ENCODE results near the gene ZNF503. TPM values are rescaled to one million over a fixed set of nuclear protein-coding genes. Genes with fewer than 3 reads are reported as not detected.

The ZNF503 gene
- total RNA-seq, 1 donor: 7.8 TPM

GRCh38 chr10:75358835-75359421 is 42.6 kb downstream of the ZNF503 start:
- no peak overlapping the region for H3K4me3 ChIP-seq (ENCODE audit: low read depth, low read length)
- TF ChIP-seq, protein P1, sequence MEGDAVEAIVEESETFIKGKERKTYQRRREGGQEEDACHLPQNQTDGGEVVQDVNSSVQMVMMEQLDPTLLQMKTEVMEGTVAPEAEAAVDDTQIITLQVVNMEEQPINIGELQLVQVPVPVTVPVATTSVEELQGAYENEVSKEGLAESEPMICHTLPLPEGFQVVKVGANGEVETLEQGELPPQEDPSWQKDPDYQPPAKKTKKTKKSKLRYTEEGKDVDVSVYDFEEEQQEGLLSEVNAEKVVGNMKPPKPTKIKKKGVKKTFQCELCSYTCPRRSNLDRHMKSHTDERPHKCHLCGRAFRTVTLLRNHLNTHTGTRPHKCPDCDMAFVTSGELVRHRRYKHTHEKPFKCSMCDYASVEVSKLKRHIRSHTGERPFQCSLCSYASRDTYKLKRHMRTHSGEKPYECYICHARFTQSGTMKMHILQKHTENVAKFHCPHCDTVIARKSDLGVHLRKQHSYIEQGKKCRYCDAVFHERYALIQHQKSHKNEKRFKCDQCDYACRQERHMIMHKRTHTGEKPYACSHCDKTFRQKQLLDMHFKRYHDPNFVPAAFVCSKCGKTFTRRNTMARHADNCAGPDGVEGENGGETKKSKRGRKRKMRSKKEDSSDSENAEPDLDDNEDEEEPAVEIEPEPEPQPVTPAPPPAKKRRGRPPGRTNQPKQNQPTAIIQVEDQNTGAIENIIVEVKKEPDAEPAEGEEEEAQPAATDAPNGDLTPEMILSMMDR (IDR thresholded peaks at IDR 0.05; ENCODE audit: insufficient read depth, low read depth, low read length): no peak
- DNase-seq (ENCODE audit: low read depth): peak; percentile 78

GRCh38 chr10:75358132-75358531 is 43.4 kb downstream of the ZNF503 start:
- TF ChIP-seq, protein P1 (IDR thresholded peaks at IDR 0.05; ENCODE audit: insufficient read depth, low read depth, low read length): no peak
- DNase-seq (ENCODE audit: low read depth): no peak
- H3K4me3 ChIP-seq (ENCODE audit: low read depth, low read length): no peak overlapping the region

DNA sequence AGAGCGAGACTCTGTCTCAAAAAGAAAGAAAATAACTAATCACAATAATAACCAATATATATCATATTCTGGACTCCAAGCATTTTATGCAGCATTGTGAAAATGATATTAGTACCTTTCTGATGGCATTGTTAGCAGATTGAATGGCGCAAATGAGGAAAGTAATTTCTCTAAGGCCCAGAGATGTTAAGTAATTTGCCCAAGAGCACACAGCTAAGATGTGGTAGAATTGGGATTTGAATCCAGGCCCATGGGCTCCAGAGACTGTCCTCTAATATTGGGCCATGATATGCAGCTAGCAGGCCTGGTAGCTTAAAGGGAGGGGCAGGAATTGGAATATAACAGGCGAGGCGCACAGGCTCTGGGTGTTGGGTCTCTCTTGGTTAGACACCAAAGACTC is 44.1 kb downstream of the ZNF503 start:
- TF ChIP-seq, protein P1 (IDR thresholded peaks at IDR 0.05; ENCODE audit: insufficient read depth, low read depth, low read length): no peak
- no peak overlapping the region for H3K4me3 ChIP-seq (ENCODE audit: low read depth, low read length)
- no peak for DNase-seq (ENCODE audit: low read depth)

DNA sequence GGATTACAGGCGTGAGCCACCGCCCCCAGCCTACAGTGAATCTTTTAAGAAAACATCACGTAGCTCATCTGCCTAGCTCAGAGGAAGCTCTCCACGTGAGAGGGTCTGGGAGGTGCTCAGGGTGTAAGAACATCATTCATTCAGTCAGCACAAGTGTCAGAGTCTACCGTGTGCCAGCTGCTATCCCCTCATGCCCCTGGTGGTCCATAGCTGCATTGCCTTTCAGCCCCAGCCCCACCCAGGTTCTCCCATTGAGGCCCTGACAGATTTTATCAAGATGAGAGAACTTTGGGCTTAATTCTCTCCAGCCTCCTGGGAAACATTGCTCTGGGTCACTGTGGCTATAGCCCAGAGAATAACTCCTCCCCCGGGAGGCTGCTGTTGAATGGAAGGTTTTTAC is 45.1 kb downstream of the ZNF503 start:
- no peak for DNase-seq (ENCODE audit: low read depth)
- TF ChIP-seq, protein P1 (IDR thresholded peaks at IDR 0.05; ENCODE audit: insufficient read depth, low read depth, low read length): no peak
- no peak overlapping the region for H3K4me3 ChIP-seq (ENCODE audit: low read depth, low read length)

GRCh38 chr10:75355706-75356105 is 45.9 kb downstream of the ZNF503 start:
- TF ChIP-seq, protein P1 (IDR thresholded peaks at IDR 0.05; ENCODE audit: insufficient read depth, low read depth, low read length): no peak
- no peak for DNase-seq (ENCODE audit: low read depth)
- H3K4me3 ChIP-seq (ENCODE audit: low read depth, low read length): no peak overlapping the region

DNA sequence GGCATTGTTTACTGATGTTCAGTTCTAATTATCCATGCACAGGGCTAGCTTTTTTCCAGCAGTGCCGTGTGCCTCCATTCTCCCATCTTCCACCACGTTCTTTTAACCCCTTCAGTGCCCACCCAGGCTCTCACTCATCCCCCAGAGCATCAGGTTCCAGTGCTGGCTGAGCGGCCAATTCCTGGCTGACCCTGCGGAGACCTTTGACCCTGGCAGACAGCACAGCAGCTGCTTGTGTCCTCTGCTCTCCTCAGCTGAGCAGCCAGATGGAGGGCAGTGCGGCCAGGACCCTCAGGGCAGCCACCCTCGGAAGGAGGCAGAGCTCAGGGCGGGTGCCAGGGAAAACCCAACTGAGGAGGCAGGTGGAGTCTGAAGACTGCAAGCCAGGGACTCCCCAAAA is 48.4 kb downstream of the ZNF503 start:
- TF ChIP-seq, protein P1 (IDR thresholded peaks at IDR 0.05; ENCODE audit: insufficient read depth, low read depth, low read length): no peak
- no peak overlapping the region for H3K4me3 ChIP-seq (ENCODE audit: low read depth, low read length)
- DNase-seq (ENCODE audit: low read depth): no peak

- no peak overlapping the region for H3K4me3 ChIP-seq (ENCODE audit: low read depth, low read length)
- no peak for DNase-seq (ENCODE audit: low read depth)
- TF ChIP-seq, protein P1 (IDR thresholded peaks at IDR 0.05; ENCODE audit: insufficient read depth, low read depth, low read length): no peak
Measured at GRCh38 chr10:75352650-75353049, 48.9 kb downstream of the ZNF503 start.

Measured in fibroblast of villous mesenchyme (primary cell).